Fibroblast of pulmonary artery (primary cell): ENCODE measurements around the gene POLR2F.

ENCODE experiments used
- DNase-seq: peaks from one replicate; pipeline ENCODE4 v3.0.0-alpha.2; 2010; ENCODE audit warnings: low read depth
- H3K4me3 ChIP-seq: replicated peaks from 2 replicates; pipeline ENCODE4 v1.5.1; 2011; ENCODE audit warnings: low read depth, mild to moderate bottlenecking, control low read depth, low read length, moderate library complexity
- CTCF ChIP-seq: IDR thresholded peaks from 2 replicates; pipeline ENCODE4 v1.5.1; 2011; ENCODE audit warnings: mild to moderate bottlenecking, control low read depth, low read length, inconsistent platforms; ENCODE audit errors: missing control alignments

The POLR2F gene

GRCh38 chr22:37989146-37990045 is 35.9 kb downstream of the POLR2F start:
- DNase-seq, result no peak
- TF ChIP-seq CTCF, result no peak
- H3K4me3 ChIP-seq, result no peak overlapping the region

GRCh38 chr22:37990301-37990700 is 36.8 kb downstream of the POLR2F start:
- no peak overlapping the region for H3K4me3 ChIP-seq
- no peak for DNase-seq
- TF ChIP-seq CTCF, result no peak

- no peak for TF ChIP-seq CTCF
- no peak for DNase-seq
- H3K4me3 ChIP-seq, result no peak overlapping the region
These were observed 37.4 kb downstream of the POLR2F start for GRCh38 chr22:37990862-37991261.

DNA sequence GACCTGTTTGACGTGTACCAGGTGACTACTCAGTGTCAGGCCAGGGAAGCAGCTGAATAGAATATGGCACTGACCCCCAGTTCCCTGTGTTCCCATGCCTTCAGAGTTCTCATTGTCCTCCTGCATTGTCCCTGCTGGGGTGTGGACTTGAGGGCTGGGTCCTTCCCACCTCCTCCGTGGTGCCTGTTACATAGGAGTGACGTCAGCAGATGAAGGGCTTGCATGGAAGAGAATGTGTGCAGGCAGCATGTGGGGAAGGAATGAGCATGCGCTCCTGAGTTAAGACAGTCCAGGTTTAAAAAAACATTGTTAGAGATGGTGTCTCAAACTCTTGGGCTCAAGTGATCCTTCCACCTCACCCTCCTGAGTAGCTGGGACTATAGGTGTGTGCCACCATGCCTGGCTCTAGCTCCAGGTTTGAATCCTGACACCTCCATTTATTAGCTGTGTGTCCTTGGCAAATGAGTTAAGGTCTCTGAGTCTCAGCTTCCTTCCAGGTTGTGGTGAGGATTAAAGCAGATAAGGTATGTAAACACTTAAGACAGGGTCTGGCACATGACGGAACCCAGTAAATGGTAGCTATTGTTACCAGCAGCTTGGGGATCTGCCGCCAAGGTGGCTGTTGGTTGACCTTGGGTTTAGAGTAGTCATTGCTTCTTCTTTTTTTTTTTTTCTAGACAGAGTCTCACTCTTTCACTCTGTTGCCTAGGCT is 38.4 kb downstream of the POLR2F start:
- no peak for DNase-seq
- no peak overlapping the region for H3K4me3 ChIP-seq
- no peak for TF ChIP-seq CTCF

DNA sequence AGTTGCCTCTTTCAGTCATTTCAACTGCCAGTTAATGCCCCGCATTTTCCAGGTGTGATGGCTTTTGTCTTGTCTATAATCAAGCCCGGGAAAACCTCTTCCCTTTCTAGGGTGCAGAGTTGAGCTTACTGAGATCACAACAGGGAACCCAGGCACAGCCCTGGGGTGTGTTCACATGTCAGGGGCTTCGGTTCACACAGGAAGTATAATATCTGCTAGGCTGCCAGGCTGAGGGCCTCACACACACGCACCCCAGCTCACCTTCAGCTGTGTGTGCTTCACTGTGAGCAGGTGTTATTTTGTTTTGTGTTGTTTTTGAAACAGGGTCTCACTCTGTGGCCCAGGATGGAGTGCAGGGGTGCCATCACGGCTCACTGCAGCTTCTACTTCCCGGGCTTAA is 40.5 kb downstream of the POLR2F start:
- no peak for TF ChIP-seq CTCF
- no peak for DNase-seq
- H3K4me3 ChIP-seq, result no peak overlapping the region

DNA sequence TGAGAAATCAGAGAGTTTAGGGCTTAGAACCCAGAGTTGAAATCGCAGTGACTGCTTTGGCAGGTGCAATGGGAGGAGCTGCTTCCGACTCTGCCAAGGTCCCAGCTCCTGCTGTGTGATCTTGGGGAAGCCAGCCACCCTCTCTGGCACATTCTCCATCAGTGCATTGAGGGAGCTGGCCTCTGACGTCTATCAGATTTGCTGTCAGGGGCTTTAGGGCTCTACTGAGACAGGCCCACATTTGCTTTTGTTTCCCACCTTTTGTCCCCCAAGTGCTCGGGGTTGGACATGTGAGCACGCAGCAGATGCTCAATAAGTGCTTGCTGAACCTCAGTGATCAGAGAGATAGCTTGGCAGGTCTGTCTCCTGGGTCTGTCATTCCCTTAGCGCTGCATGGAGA is 41.5 kb downstream of the POLR2F start:
- no peak for TF ChIP-seq CTCF
- no peak for DNase-seq
- no peak overlapping the region for H3K4me3 ChIP-seq
